Measurements from ENCODE around the gene ARID5A. TPM values are rescaled to one million over a fixed set of nuclear protein-coding genes. Genes with fewer than 3 reads are reported as not detected.

Gene ARID5A
- total and polyA plus RNA-seq, 7 experiments from 2014 or later = 52.2 to 182 (median 111) TPM

GRCh38 chr2:96528006-96528699, 8.4 kb upstream of the ARID5A start:
- Mint-ChIP-seq H3K27me3 (no peaks in the 10 kb centered on the region), H3K4me1 (peaks cover 34 to 90% (median 50%) of the 10 kb centered on the region in 7 donors), H3K9me3 (no peaks in the 10 kb centered on the region), H3K4me3 (peak overlapping the region; percentile 58 to 84 (median 82)), H3K36me3 (peaks cover 0 to 1% (median 0%) of the 10 kb centered on the region in 5 donors), H3K27ac (peak overlapping the region; percentile 44 to 93 (median 87))
- Histone ChIP-seq H3K4me1 (ENCODE audit: control insufficient read depth in 2 of 2, insufficient read depth in 2 of 2, low read length in 2 of 2) (peaks cover 44 to 45% of the 10 kb centered on the region in 2 donors), H3K27me3 (ENCODE audit: control insufficient read depth in 2 of 2, insufficient read depth in 2 of 2, low read length in 2 of 2) (no peaks in the 10 kb centered on the region), H3K4me3 (ENCODE audit: low read length) (peak overlapping the region; percentile 29), H3K27ac (ENCODE audit: low read depth, low read length) (peak overlapping the region; percentile 44), H3K36me3 (ENCODE audit: control insufficient read depth in 2 of 3, insufficient read depth in 3 of 3, low read length in 3 of 3) (no peaks in the 10 kb centered on the region), H3K9me3 (ENCODE audit: control insufficient read depth in 2 of 3, low read length in 3 of 3) (no peaks in the 10 kb centered on the region)
- ChIA-PET POLR2A (interaction anchor here (0.6 to 17.2 kb wide), 5 partner anchors 11 to 121 kb away, joined by 3 to 241 read pairs (median 5); partner anchors contain the start of gene ARID5A), CTCF (interaction anchor here (0.6 to 6.2 kb wide), 7 partner anchors 10 to 246 kb away, joined by 3 to 26 read pairs (median 4); partner anchors contain the start of gene CNNM4)
- intact Hi-C loops (cut with micrococcal nuclease) = loop anchor here (1.0 kb wide), 1 partner anchor 8 kb away; the partner anchor contains the start of gene ARID5A (in 2 of the 2)
- DNase-seq (peak in 7 of 9 donors; percentile 44 to 77 (median 54)), ATAC-seq (peak; percentile 32)

GRCh38 chr2:96528700-96529375, 7.7 kb upstream of the ARID5A start:
- H3K4me1 Mint-ChIP-seq = peaks cover 34 to 91% (median 50%) of the 10 kb centered on the region in 7 donors
- POLR2A ChIA-PET = interaction anchor here (0.6 to 17.2 kb wide), 7 partner anchors 8 to 121 kb away, joined by 3 to 241 read pairs (median 4); partner anchors contain the start of gene ARID5A
- H3K9me3 Mint-ChIP-seq = no peaks in the 10 kb centered on the region
- Histone ChIP-seq H3K27ac (ENCODE audit: low read depth, low read length) (peak overlapping the region; percentile 44), H3K36me3 (ENCODE audit: control insufficient read depth in 2 of 3, insufficient read depth in 3 of 3, low read length in 3 of 3) (no peaks in the 10 kb centered on the region), H3K4me3 (ENCODE audit: low read length) (no peak overlapping the region), H3K9me3 (ENCODE audit: control insufficient read depth in 2 of 3, low read length in 3 of 3) (no peaks in the 10 kb centered on the region), H3K27me3 (ENCODE audit: control insufficient read depth in 2 of 2, insufficient read depth in 2 of 2, low read length in 2 of 2) (no peaks in the 10 kb centered on the region), H3K4me1 (ENCODE audit: control insufficient read depth in 2 of 2, insufficient read depth in 2 of 2, low read length in 2 of 2) (peaks cover 42 to 44% of the 10 kb centered on the region in 2 donors)
- no peaks in the 10 kb centered on the region for H3K27me3 Mint-ChIP-seq
- intact Hi-C loops (cut with micrococcal nuclease) = loop anchor here (1.0 kb wide), 1 partner anchor 7 kb away; the partner anchor contains the start of gene ARID5A (in 2 of the 2)
- ATAC-seq (no peak), DNase-seq (peak in 1 of 9 donors; percentile 12)
- CTCF ChIA-PET = interaction anchor here (0.6 to 6.2 kb wide), 6 partner anchors 9 to 245 kb away, joined by 3 to 26 read pairs (median 4); partner anchors contain the start of gene CNNM4
- peaks cover 0 to 1% (median 0%) of the 10 kb centered on the region in 5 donors for H3K36me3 Mint-ChIP-seq
- H3K27ac Mint-ChIP-seq = peak overlapping the region; percentile 44 to 93 (median 87)
- H3K4me3 Mint-ChIP-seq = peak overlapping the region; percentile 58 to 84 (median 82)

GRCh38 chr2:96529376-96530143, 7.0 kb upstream of the ARID5A start:
- Histone ChIP-seq H3K27ac (ENCODE audit: low read depth, low read length) (no peak overlapping the region), H3K36me3 (ENCODE audit: control insufficient read depth in 2 of 3, insufficient read depth in 3 of 3, low read length in 3 of 3) (no peaks in the 10 kb centered on the region), H3K4me1 (ENCODE audit: control insufficient read depth in 2 of 2, insufficient read depth in 2 of 2, low read length in 2 of 2) (peaks cover 34 to 44% of the 10 kb centered on the region in 2 donors), H3K27me3 (ENCODE audit: control insufficient read depth in 2 of 2, insufficient read depth in 2 of 2, low read length in 2 of 2) (no peaks in the 10 kb centered on the region), H3K4me3 (ENCODE audit: low read length) (no peak overlapping the region), H3K9me3 (ENCODE audit: control insufficient read depth in 2 of 3, low read length in 3 of 3) (no peaks in the 10 kb centered on the region)
- peaks cover 0 to 1% (median 0%) of the 10 kb centered on the region in 5 donors for H3K36me3 Mint-ChIP-seq
- no peaks in the 10 kb centered on the region for H3K27me3 Mint-ChIP-seq
- H3K4me3 Mint-ChIP-seq = peak overlapping the region in 9 of 10 donors; percentile 1 to 84 (median 60)
- POLR2A ChIA-PET = interaction anchor here (0.5 to 17.2 kb wide), 5 partner anchors 9 to 22 kb away, joined by 3 to 241 read pairs (median 4); partner anchors contain the start of gene ARID5A
- intact Hi-C loops (cut with micrococcal nuclease) = loop anchor here in 1 of 2 donors (10.0 kb wide), 1 partner anchor 1505 kb away; the partner anchor contains the start of gene MAL
- H3K27ac Mint-ChIP-seq = peak overlapping the region in 7 of 9 donors; percentile 75 to 96 (median 91)
- CTCF ChIA-PET = interaction anchor here (0.6 to 6.2 kb wide), 4 partner anchors 9 to 129 kb away, joined by 3 to 26 read pairs (median 6); no protein-coding TSS in a partner anchor
- DNase-seq = peak in 1 of 9 donors; percentile 7
- H3K9me3 Mint-ChIP-seq = no peaks in the 10 kb centered on the region
- peaks cover 34 to 91% (median 55%) of the 10 kb centered on the region in 7 donors for H3K4me1 Mint-ChIP-seq
- ATAC-seq = no peak

GRCh38 chr2:96530144-96530430, 6.5 kb upstream of the ARID5A start:
- ChIA-PET CTCF (interaction anchor here (0.6 to 6.2 kb wide), 3 partner anchors 12 to 129 kb away, joined by 3 to 26 read pairs (median 5); no protein-coding TSS in a partner anchor), POLR2A (interaction anchor here (0.5 to 17.2 kb wide), 3 partner anchors 9 to 22 kb away, joined by 3 to 241 read pairs (median 123); partner anchors contain the start of gene ARID5A)
- no peak overlapping the region for H3K4me3 ChIP-seq (ENCODE audit: low read length)
- no peaks in the 10 kb centered on the region for H3K27me3 ChIP-seq (ENCODE audit: control insufficient read depth in 2 of 2, insufficient read depth in 2 of 2, low read length in 2 of 2)
- H3K4me3 Mint-ChIP-seq = peak overlapping the region in 8 of 10 donors; percentile 1 to 82 (median 55)
- H3K9me3 Mint-ChIP-seq = no peaks in the 10 kb centered on the region
- ATAC-seq (no peak), DNase-seq (peak in 1 of 9 donors; percentile 9)
- H3K36me3 Mint-ChIP-seq = peaks cover 0 to 1% (median 0%) of the 10 kb centered on the region in 5 donors
- no peaks in the 10 kb centered on the region for H3K9me3 ChIP-seq (ENCODE audit: control insufficient read depth in 2 of 3, low read length in 3 of 3)
- no peaks in the 10 kb centered on the region for H3K27me3 Mint-ChIP-seq
- intact Hi-C loops (cut with micrococcal nuclease) = loop anchor here in 1 of 2 donors (10.0 kb wide), 1 partner anchor 1505 kb away; the partner anchor contains the start of gene MAL
- peaks cover 34 to 89% (median 55%) of the 10 kb centered on the region in 7 donors for H3K4me1 Mint-ChIP-seq
- H3K27ac Mint-ChIP-seq = peak overlapping the region in 8 of 9 donors; percentile 74 to 97 (median 92)
- no peaks in the 10 kb centered on the region for H3K36me3 ChIP-seq (ENCODE audit: control insufficient read depth in 2 of 3, insufficient read depth in 3 of 3, low read length in 3 of 3)
- H3K27ac ChIP-seq (ENCODE audit: low read depth, low read length) = no peak overlapping the region
- H3K4me1 ChIP-seq (ENCODE audit: control insufficient read depth in 2 of 2, insufficient read depth in 2 of 2, low read length in 2 of 2) = peaks cover 32 to 44% of the 10 kb centered on the region in 2 donors

GRCh38 chr2:96530474-96531357, 5.8 kb upstream of the ARID5A start:
- Histone ChIP-seq H3K27me3 (ENCODE audit: control insufficient read depth in 2 of 2, insufficient read depth in 2 of 2, low read length in 2 of 2) (no peaks in the 10 kb centered on the region), H3K36me3 (ENCODE audit: control insufficient read depth in 2 of 3, insufficient read depth in 3 of 3, low read length in 3 of 3) (no peaks in the 10 kb centered on the region), H3K9me3 (ENCODE audit: control insufficient read depth in 2 of 3, low read length in 3 of 3) (no peaks in the 10 kb centered on the region), H3K4me3 (ENCODE audit: low read length) (no peak overlapping the region), H3K4me1 (ENCODE audit: control insufficient read depth in 2 of 2, insufficient read depth in 2 of 2, low read length in 2 of 2) (peaks cover 32 to 44% of the 10 kb centered on the region in 2 donors), H3K27ac (ENCODE audit: low read depth, low read length) (peak overlapping the region; percentile 80)
- Mint-ChIP-seq H3K4me3 (peak overlapping the region in 7 of 10 donors; percentile 9 to 82 (median 73)), H3K27ac (peak overlapping the region; percentile 30 to 97 (median 93)), H3K36me3 (peaks cover 0 to 1% (median 0%) of the 10 kb centered on the region in 5 donors), H3K4me1 (peaks cover 37 to 88% (median 58%) of the 10 kb centered on the region in 7 donors), H3K27me3 (no peaks in the 10 kb centered on the region), H3K9me3 (no peaks in the 10 kb centered on the region)
- peak in 1 of 9 donors; percentile 8 for DNase-seq
- ATAC-seq = no peak
- intact Hi-C loops (cut with micrococcal nuclease) = loop anchor here in 1 of 2 donors (10.0 kb wide), 1 partner anchor 1506 kb away; the partner anchor contains the start of gene MAL
- POLR2A ChIA-PET = interaction anchor here (0.5 to 17.2 kb wide), 4 partner anchors 9 to 583 kb away, joined by 3 to 241 read pairs (median 64); partner anchors contain the start of gene ARID5A
- CTCF ChIA-PET = interaction anchor here (0.6 to 6.2 kb wide), 3 partner anchors 12 to 430 kb away, joined by 3 to 26 read pairs (median 4); no protein-coding TSS in a partner anchor

Measured in naive thymus-derived CD4-positive, alpha-beta T cell (primary cell).